ENCODE measurements around the gene COL7A1.
A peak's percentile ranks its signal among the peaks of the same experiment; 100 is the strongest.

COL7A1 gene

GRCh38 chr3:48595075-48595525, at the start of gene COL7A1:
TSS of gene COL7A1 (minus strand) at chr3:48595329. CDS start at chr3:48595159, 170 bp downstream.
- DNase-seq: no peak

DNA sequence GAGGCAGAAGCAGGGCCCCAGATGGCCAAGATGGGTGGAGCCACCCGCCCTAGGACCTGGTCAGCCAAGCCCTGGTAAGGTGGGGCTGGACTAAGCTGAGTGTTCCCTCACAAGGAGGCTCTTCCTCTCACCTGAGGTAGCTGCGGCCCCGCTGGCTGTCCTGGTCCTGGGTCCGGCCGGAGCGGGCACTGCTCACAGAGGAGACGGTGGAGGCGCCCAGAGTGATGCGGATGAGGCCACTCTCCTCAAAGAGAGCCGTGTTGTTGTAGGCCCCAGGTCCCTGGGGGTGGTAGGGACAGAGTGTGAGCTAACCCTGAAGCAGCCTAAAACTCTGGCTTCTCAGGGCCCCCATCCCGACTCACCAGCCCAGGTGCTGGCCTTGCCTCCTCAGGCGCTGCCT, 47.5 kb upstream of the COL7A1 start:
- no peak for DNase-seq

DNA sequence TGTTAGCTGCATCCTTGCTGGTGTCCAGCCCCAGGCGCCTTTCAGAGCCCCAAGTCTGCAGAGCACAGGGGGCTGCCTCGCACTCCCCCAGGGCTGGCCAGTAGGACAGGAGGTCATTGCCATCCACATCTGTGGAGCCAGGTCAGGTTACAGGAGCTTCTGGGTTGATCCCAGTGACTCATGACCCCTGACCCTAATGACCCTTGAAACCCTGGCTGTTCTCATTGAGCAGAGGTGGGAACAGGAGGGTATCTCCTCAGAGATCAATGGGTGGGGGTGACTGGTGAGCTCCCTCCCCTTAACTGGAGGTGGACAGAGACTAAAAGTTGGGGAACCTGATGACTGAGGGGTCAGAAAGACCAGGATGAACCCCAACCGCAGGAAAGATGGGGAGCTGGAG, 46.3 kb upstream of the COL7A1 start:
- no peak for DNase-seq

- DNase-seq: no peak
Measured at GRCh38 chr3:48639944-48640606, 44.9 kb upstream of the COL7A1 start.

- DNase-seq: no peak
Measured at GRCh38 chr3:48637305-48637704, 42.2 kb upstream of the COL7A1 start.

GRCh38 chr3:48636149-48636655, 41.1 kb upstream of the COL7A1 start:
- DNase-seq: no peak

DNA sequence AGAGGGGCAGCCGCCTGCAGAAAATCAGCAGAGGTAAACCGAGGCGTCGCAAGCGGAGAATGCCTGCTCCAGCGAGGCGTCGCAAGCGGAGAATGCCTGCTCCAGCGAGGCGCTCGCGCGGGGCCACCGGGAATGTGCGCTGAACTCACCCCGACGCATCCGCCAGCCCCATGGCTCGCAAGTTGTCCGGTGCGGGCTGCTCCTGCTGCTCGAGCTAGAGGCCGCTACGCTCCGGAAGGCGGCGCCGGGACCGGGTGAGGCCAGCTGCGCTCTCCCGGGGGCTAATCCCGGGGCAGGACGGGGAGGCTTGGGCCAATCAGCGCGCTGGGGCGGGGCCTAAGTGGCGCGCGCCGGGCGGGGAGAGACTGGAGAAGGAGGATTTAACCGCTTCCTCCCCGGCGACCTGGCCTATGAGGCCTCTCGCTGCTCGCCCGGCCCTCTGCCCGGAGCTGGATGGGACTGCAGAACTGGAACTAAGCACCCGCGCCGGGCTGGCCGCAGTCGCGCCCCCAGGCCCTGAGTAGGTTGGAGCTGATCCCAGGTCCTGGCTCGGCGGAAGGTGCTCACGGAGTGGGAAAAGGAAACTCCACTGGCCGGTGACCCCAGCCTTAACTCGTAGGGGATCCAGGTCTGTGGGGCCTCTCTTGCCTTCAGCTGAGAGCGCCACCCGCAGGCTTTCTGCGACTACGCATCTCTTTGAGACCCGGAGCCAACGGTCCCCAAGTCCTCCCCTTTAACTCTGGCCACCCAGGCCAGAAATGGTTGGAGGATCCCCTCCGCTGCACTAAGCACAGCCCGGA, 40.3 kb upstream of the COL7A1 start, which contains the start of gene SLC26A6:
Gene SLC26A6 (minus strand): TSS at position 240 of the 800 bp plus-strand sequence. CDS start 68 bp downstream, at position 172.
- DNase-seq: peak; percentile 98

GRCh38 chr3:48634661-48635221, 39.6 kb upstream of the COL7A1 start:
- DNase-seq: peak; percentile 45

DNA sequence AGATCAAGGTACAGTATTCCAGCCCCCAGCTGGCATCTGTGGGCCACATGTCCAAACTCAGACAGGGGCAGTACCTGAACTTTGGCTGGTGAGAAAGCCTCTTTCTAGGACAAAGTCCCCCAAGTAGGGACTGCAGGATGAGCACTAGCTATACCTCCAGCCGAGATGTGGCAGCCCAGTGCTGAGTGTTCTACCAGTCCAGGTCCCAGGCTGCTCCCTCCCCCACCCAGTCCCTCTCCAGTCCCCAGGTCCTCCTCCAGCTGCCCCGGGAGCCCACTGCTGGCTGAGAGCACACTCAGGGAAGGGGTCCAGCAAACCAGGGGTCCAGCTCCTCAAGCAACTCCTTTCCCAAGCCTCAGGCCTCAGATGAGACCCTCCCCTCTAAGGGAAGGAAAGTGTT, 38.6 kb upstream of the COL7A1 start:
- DNase-seq: no peak

DNA sequence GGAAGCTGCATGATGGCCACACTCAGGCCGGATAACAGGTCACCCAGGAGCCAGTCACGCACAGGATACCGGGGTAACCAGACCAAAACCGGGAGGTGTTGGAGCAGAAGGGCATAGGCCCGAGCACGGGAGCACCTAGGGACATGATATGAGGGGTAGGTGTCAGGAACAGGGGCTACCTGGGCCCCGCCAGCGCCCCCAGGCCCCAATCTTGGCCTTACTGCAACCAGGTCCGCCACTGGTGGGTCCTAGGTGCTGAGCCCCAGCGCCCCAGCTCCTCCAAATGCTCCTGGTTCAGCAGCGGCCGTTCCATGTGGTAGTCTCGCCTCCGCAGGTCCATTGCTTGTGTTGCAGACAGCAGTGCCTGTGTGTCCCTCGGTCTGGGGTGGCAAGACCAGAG, 38.1 kb upstream of the COL7A1 start:
- DNase-seq: no peak

DNA sequence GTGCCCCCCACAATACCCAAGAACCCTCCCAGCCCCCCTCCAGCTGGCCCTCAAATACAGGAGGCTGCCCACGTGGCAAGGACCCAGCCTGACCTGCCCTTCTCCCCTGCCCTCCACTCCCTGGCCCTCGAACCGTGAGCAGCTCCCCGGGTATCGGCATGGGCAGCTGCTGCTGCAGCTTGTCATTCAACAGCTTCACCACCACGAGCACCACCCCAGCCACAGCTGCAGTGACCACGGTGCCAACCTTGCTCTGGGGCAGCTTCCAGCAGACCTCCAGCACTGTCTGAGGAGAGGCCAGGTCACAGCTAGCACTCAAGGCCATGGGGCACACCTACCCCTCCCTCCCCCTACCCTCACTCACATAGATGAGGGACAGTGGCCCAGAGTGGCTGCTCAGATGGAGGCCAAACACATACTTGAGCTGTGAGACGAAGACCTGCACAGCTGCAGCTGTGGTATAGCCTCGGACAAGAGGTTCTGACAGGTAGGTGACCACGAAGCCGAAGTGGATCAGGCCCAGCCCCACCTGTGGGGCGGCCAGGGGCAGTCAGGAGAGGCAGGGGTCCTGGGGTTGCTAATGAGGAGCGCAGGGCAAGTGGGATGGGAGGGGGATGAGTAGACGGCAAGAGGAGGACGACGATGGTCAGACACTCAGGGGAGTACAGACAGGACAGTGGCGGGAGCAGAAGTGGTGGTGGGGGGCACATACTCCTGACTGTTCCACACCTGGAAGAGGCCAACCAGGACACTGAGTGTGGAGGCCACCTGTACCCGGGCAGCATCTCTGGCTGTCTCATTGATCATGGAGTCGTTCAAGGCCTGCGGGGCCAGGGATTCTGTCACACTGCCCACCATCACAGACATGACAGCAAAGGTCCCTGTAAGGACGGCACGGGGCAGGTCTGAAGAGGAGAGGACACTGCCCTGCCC, 36.7 kb upstream of the COL7A1 start:
- DNase-seq: no peak

- DNase-seq: no peak
Measured at GRCh38 chr3:48630833-48631232, 35.7 kb upstream of the COL7A1 start.

DNA sequence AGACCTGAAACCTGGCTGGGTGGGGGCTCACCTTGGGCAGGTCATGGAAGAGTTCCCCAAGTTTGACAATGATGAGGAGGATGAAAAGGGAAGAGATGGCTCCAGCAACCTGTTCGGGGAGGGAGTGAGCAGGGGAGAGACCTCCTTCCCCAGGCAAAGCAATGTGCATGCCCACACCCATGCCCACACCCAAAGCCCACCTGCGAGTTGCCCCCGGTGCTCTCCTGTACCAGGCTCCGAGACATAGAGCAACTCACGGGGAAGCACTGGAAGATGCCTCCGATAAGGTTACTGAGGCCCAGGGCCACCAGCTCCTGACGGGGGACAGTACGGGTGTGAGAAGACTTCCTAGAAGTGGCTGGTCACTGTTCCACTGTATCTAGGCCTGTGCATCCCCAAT, 35.3 kb upstream of the COL7A1 start:
- no peak for DNase-seq

DNA sequence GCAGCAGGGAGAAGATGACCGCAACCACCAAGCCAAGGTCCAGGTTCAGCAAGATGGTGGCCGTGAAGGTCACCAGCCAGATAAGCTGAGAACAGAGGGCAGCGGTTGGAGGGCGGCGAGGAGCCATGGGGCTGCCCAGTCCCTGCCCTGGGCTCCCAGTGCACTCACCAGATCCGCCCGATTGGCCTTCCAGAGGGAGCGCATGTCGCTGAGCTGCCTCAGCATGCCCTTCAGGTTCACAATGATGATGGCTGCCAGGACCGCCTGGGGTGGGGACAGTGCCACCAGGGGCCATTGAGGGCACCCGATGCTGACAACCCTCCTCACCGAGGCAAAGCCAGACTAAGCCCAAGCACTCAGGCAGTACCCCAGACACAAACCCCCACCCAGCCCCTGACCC, 34.8 kb upstream of the COL7A1 start:
- DNase-seq: no peak

GRCh38 chr3:48628277-48629017, 33.3 kb upstream of the COL7A1 start:
- no peak for DNase-seq

DNA sequence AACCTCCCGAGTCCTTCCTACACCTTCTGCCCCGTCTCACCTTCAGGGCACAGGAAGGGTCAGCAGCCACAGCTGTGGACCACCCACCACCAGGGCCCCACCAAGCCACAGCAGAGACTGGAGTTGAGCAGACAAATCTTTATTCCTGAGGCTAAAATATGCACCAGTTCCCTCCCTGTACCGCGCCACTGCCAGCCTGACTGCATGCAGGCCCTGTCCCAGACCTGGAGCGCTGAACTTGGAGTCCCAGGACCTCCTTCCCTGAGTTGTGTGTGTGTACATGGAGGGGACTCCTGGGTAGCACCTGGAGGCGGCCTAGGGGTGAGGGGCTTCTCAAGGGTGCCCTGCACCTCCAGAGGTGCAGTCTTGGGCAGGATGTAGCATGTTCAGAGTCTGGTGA, 30.5 kb upstream of the COL7A1 start:
- no peak for DNase-seq

DNA sequence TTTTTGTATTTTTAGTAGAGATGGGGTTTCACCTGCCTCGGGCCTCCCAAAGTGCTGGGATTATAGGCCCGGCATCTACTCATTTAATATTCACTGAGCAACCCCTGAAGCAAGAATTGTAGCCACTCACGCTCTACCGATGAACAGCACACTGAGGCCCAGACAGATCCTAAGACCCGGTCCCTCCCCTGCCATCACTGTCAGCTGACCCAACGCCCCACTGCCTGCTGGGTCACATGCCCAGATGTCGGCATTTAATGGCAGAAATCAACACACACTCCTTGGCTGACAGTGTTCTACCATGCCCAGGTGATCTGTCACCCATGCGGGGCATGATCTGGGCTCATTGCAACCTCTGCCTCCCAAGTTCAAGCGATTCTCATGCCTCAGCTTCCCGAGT, 29.6 kb upstream of the COL7A1 start:
- no peak for DNase-seq

DNA sequence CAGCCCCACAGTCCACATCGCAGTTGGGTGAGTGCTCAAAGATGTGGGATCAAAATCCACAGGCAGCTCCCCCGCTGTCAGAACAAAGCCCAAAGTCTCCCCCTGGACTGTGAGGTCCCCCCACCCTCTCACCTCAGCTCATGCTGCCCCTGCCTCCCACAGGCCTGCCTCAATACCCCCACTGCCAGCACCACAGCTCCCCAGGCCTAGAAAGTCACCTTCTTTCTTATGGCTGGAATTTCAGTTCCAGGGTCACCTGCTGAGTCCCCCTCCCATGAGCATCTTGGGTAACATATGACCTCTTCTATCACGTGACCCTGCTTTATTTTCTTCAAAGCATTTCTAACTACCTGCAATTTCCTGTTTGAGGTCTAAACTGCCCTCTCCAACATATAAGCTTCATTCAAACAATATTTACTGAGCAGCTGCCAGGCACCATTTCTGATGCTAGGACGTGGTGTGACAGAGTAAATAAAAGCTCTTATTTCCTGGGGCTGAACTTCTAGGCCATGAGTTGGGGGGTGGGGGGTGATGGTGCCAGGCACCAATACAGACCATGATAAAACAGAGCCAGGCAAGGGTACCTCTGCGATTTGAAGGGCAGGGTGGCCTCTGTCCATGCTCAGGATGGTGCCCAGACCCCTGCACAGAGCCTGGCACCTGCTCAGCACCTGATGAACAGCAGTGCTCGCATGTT, 28.9 kb upstream of the COL7A1 start:
- no peak for DNase-seq

DNA sequence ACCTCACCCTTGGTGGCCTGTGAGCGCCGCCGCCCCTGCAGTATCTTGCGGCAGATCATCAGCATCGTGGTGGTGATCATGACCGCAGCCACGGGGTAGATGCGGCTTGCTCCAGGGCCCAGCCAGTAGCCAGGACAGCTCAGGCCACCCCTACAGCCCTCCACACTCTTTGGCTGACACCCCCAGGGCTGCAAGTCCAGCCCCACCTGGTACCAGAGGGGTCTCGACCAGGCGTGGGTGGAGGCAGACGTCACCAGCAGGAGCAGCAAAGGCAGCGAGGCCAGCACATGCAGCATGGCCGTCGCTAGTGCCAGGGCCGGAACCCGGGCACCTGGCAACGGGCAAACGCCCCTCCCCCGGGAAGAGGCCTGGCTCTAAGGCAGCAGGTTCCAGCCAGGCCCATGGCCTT, 26.3 kb upstream of the COL7A1 start, which contains the start of gene TMEM89:
Gene TMEM89 (minus strand): TSS at position 309 of the 409 bp plus-strand sequence. CDS start 13 bp downstream, at position 296.
- no peak for DNase-seq

- DNase-seq: no peak
Measured at GRCh38 chr3:48619541-48620524, 24.7 kb upstream of the COL7A1 start.

All from suppressor macrophage treated with lipopolysaccharide for 4 hours (primary cell).